Measurements from ENCODE around the gene SDF2L1. TPM values are rescaled to one million over a fixed set of nuclear protein-coding genes. Genes with fewer than 3 reads are reported as not detected.
A peak's percentile ranks its signal among the peaks of the same experiment; 100 is the strongest.

Gene SDF2L1
- total and polyA plus RNA-seq, 7 experiments from 2014 or later = 22.1 to 99.8 (median 33.7) TPM

GRCh38 chr22:21624880-21625791 lies 17.0 kb upstream of the SDF2L1 start:
- no peak for ATAC-seq
- Mint-ChIP-seq H3K4me1 (peaks cover 28 to 57% (median 42%) of the 10 kb centered on the region in 7 donors), H3K27ac (peak overlapping the region in 8 of 9 donors; percentile 9 to 85 (median 64)), H3K27me3 (no peaks in the 10 kb centered on the region), H3K9me3 (no peaks in the 10 kb centered on the region), H3K36me3 (peaks cover 0 to 22% (median 6%) of the 10 kb centered on the region in 5 donors), H3K4me3 (no peak overlapping the region)
- Histone ChIP-seq H3K4me1 (ENCODE audit: control insufficient read depth in 2 of 2, insufficient read depth in 2 of 2, low read length in 2 of 2) (peaks cover 6 to 26% of the 10 kb centered on the region in 2 donors), H3K9me3 (ENCODE audit: control insufficient read depth in 2 of 3, low read length in 3 of 3) (no peaks in the 10 kb centered on the region), H3K27ac (ENCODE audit: low read depth, low read length) (no peak overlapping the region), H3K27me3 (ENCODE audit: control insufficient read depth in 2 of 2, insufficient read depth in 2 of 2, low read length in 2 of 2) (no peaks in the 10 kb centered on the region), H3K36me3 (ENCODE audit: control insufficient read depth in 2 of 3, insufficient read depth in 3 of 3, low read length in 3 of 3) (peaks cover 0 to 56% (median 6%) of the 10 kb centered on the region in 3 experiments), H3K4me3 (ENCODE audit: low read length) (no peak overlapping the region)
- no peak for DNase-seq
- ChIA-PET CTCF (interaction anchor here (0.7 to 3.0 kb wide), 3 partner anchors 11 to 18 kb away, joined by 3 to 9 read pairs (median 4); partner anchors contain the start of gene SDF2L1), POLR2A (interaction anchor here (1.0 kb wide), 1 partner anchor 18 kb away, joined by 4 read pairs; no protein-coding TSS in a partner anchor)
- intact Hi-C loops (cut with micrococcal nuclease) = loop anchor here (2.0 to 5.0 kb wide), 2 partner anchors 18 to 242 kb away; partner anchors contain the start of genes MAPK1 (in 1 of the 2) and SDF2L1 (in 1 of the 2)

- intact Hi-C loops (cut with micrococcal nuclease) = loop anchor here in 1 of 2 donors (5.0 kb wide), 1 partner anchor 241 kb away; the partner anchor contains the start of gene MAPK1
- no peak for DNase-seq
- Mint-ChIP-seq H3K9me3 (no peaks in the 10 kb centered on the region), H3K4me3 (peak overlapping the region in 6 of 10 donors; percentile 44 to 87 (median 61)), H3K27ac (peak overlapping the region in 7 of 9 donors; percentile 51 to 73 (median 68)), H3K27me3 (no peaks in the 10 kb centered on the region), H3K36me3 (peaks cover 0 to 18% (median 6%) of the 10 kb centered on the region in 5 donors), H3K4me1 (peaks cover 32 to 57% (median 45%) of the 10 kb centered on the region in 7 donors)
- Histone ChIP-seq H3K36me3 (ENCODE audit: control insufficient read depth in 2 of 3, insufficient read depth in 3 of 3, low read length in 3 of 3) (peaks cover 0 to 53% (median 6%) of the 10 kb centered on the region in 3 experiments), H3K4me3 (ENCODE audit: low read length) (no peak overlapping the region), H3K9me3 (ENCODE audit: control insufficient read depth in 2 of 3, low read length in 3 of 3) (no peaks in the 10 kb centered on the region), H3K4me1 (ENCODE audit: control insufficient read depth in 2 of 2, insufficient read depth in 2 of 2, low read length in 2 of 2) (peaks cover 6 to 26% of the 10 kb centered on the region in 2 donors), H3K27ac (ENCODE audit: low read depth, low read length) (no peak overlapping the region), H3K27me3 (ENCODE audit: control insufficient read depth in 2 of 2, insufficient read depth in 2 of 2, low read length in 2 of 2) (no peaks in the 10 kb centered on the region)
- ATAC-seq = no peak
- ChIA-PET CTCF (interaction anchor here (1.0 to 3.0 kb wide), 2 partner anchors 16 to 21 kb away, joined by 4 to 9 read pairs; partner anchors contain the start of gene SDF2L1), POLR2A (interaction anchor here (0.7 to 5.0 kb wide), 4 partner anchors 16 to 47 kb away, joined by 3 to 21 read pairs (median 4); partner anchors contain the start of gene SDF2L1)
These were observed 15.9 kb upstream of the SDF2L1 start for GRCh38 chr22:21626073-21626734.

GRCh38 chr22:21626735-21627469 lies 15.2 kb upstream of the SDF2L1 start:
- no peaks in the 10 kb centered on the region for H3K9me3 ChIP-seq (ENCODE audit: control insufficient read depth in 2 of 3, low read length in 3 of 3)
- Mint-ChIP-seq H3K36me3 (peaks cover 0 to 18% (median 6%) of the 10 kb centered on the region in 5 donors), H3K27ac (peak overlapping the region in 7 of 9 donors; percentile 51 to 73 (median 68)), H3K9me3 (no peaks in the 10 kb centered on the region), H3K4me3 (peak overlapping the region; percentile 29 to 87 (median 58)), H3K4me1 (peaks cover 32 to 57% (median 43%) of the 10 kb centered on the region in 7 donors), H3K27me3 (no peaks in the 10 kb centered on the region)
- POLR2A ChIA-PET = interaction anchor here (0.7 to 5.0 kb wide), 4 partner anchors 16 to 48 kb away, joined by 3 to 21 read pairs (median 4); partner anchors contain the start of gene SDF2L1
- ATAC-seq (no peak), DNase-seq (no peak)
- CTCF ChIA-PET = interaction anchor here (0.5 to 3.0 kb wide), 3 partner anchors 16 to 38 kb away, joined by 4 to 9 read pairs (median 4); partner anchors contain the start of gene SDF2L1
- intact Hi-C loops (cut with micrococcal nuclease) = loop anchor here in 1 of 2 donors (5.0 kb wide), 1 partner anchor 240 kb away; the partner anchor contains the start of gene MAPK1
- H3K27ac ChIP-seq (ENCODE audit: low read depth, low read length) = no peak overlapping the region
- H3K27me3 ChIP-seq (ENCODE audit: control insufficient read depth in 2 of 2, insufficient read depth in 2 of 2, low read length in 2 of 2) = no peaks in the 10 kb centered on the region
- peaks cover 6 to 26% of the 10 kb centered on the region in 2 donors for H3K4me1 ChIP-seq (ENCODE audit: control insufficient read depth in 2 of 2, insufficient read depth in 2 of 2, low read length in 2 of 2)
- H3K4me3 ChIP-seq (ENCODE audit: low read length) = no peak overlapping the region
- H3K36me3 ChIP-seq (ENCODE audit: control insufficient read depth in 2 of 3, insufficient read depth in 3 of 3, low read length in 3 of 3) = peaks cover 0 to 50% (median 6%) of the 10 kb centered on the region in 3 experiments

GRCh38 chr22:21628386-21629254 lies 13.5 kb upstream of the SDF2L1 start:
- peaks cover 6 to 26% of the 10 kb centered on the region in 2 donors for H3K4me1 ChIP-seq (ENCODE audit: control insufficient read depth in 2 of 2, insufficient read depth in 2 of 2, low read length in 2 of 2)
- DNase-seq (no peak), ATAC-seq (no peak)
- no peaks in the 10 kb centered on the region for H3K9me3 ChIP-seq (ENCODE audit: control insufficient read depth in 2 of 3, low read length in 3 of 3)
- H3K9me3 Mint-ChIP-seq = no peaks in the 10 kb centered on the region
- ChIA-PET POLR2A (interaction anchor here (0.6 to 5.0 kb wide), 13 partner anchors 7 to 628 kb away, joined by 3 to 93 read pairs (median 3); partner anchors contain the start of genes PPIL2, SDF2L1, THAP7 and YPEL1), CTCF (interaction anchor here (0.6 to 1.5 kb wide), 7 partner anchors 14 to 189 kb away, joined by 4 to 30 read pairs (median 4); partner anchors contain the start of genes PPIL2 and SDF2L1)
- peaks cover 0 to 14% (median 6%) of the 10 kb centered on the region in 5 donors for H3K36me3 Mint-ChIP-seq
- H3K4me1 Mint-ChIP-seq = peaks cover 29 to 45% (median 38%) of the 10 kb centered on the region in 7 donors
- H3K27me3 ChIP-seq (ENCODE audit: control insufficient read depth in 2 of 2, insufficient read depth in 2 of 2, low read length in 2 of 2) = no peaks in the 10 kb centered on the region
- peak overlapping the region; percentile 87 to 97 (median 91) for H3K4me3 Mint-ChIP-seq
- peak overlapping the region; percentile 92 for H3K27ac ChIP-seq (ENCODE audit: low read depth, low read length)
- H3K27ac Mint-ChIP-seq = peak overlapping the region; percentile 36 to 97 (median 89)
- H3K4me3 ChIP-seq (ENCODE audit: low read length) = peak overlapping the region; percentile 88
- intact Hi-C loops (cut with micrococcal nuclease) = loop anchor here in 1 of 2 donors (1.0 to 5.0 kb wide), 4 partner anchors 14 to 626 kb away; partner anchors contain the start of genes MAPK1, PPIL2, SDF2L1 and THAP7
- peaks cover 0 to 32% (median 6%) of the 10 kb centered on the region in 3 experiments for H3K36me3 ChIP-seq (ENCODE audit: control insufficient read depth in 2 of 3, insufficient read depth in 3 of 3, low read length in 3 of 3)
- H3K27me3 Mint-ChIP-seq = no peaks in the 10 kb centered on the region
